ENCODE measurements around the gene IRF5.

GRCh38 chr7:128951296-128951695 lies 13.6 kb downstream of the IRF5 start:
- TF ChIP-seq EZH2 (IDR thresholded peaks at IDR 0.05; ENCODE audit: borderline replicate concordance, insufficient read depth, low read depth, low read length, poor library complexity, severe bottlenecking) = no peak
- TF ChIP-seq CTCF (IDR thresholded peaks at IDR 0.05) = no peak

Measured in B cell (primary cell).